HG02981 (cell line): ENCODE results near the gene CD3D.

ENCODE experiments used
- ATAC-seq: cut with Tn5 transposase; IDR thresholded peaks from one replicate; pipeline ENCODE4 v1.9.1; 2021; ENCODE audit warnings: mild to moderate bottlenecking, moderate library complexity; ENCODE audit not compliant: unreplicated experiment

Gene CD3D

DNA sequence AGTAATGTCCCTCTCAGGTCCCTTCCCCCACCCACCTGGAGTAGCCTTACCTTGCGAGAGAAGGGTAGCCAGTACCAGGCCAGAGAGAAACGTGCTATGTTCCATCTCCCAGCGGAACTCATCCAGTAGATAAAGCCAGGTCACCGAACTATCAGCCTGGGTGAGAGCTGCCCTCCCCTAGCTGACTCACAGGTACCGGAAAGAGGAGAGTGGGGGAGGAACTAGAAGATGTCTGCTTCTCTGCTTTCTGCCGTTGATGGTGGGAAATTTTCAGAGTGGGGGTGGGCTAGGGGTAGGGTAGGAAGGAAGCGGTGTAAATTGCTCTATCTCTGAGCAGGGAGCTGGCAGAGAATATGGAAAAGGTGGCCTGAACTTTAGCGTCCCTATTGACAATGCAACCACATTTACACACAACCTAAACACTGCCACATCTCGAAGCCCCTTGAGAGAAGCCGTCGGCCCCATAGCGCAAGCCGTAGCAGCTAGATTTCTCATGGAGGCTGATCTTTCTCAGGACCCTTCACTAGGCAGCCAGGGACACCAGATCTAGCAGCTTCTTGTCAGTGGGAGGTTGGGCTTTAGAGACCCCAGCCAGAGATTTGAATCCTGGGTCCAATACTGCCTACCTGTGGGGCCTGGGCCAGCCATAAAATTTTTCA, at the start of gene CD3D:
Gene CD3D, minus strand, starts transcription at position 203 of the 659 bp plus-strand sequence. Its CDS starts 98 bp downstream, at position 105.
- no peak for ATAC-seq

DNA sequence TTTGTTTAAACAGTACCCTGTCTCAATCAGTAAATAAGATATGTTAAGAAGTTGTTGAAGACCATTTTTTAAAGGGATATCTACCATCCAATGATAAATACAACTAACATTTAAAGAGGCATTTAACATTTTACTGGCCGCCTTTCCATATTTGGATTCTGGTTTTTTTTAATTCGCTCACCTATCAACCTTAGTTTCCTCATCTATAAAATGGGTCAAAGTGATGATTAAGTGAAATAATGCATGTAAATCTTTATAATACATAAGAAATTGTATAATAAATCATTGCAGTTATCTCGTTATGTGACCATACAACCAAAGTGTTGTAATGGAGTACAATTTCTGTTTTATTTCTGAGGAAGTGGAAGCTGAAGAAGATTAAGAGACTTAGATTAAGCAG, 41.2 kb upstream of the CD3D start:
- ATAC-seq, result no peak

DNA sequence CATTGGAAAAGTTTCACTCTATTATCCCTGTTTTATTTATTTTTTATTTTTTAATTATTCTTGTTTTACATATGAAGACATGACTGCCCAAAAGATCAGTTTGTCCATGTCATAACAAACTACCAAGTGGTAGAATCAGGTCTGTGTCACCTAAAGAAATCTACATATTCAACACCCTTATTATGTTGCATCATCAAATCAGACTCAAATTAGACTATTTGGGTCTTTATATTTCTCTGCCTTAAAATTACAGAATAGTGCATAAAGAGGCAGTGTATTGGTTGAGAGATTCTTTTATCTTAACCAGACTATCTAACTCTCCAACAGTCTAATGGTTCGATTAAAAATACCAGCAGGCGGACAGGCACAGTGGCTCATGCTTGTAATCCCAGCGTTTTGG, 40.4 kb upstream of the CD3D start:
- no peak for ATAC-seq

DNA sequence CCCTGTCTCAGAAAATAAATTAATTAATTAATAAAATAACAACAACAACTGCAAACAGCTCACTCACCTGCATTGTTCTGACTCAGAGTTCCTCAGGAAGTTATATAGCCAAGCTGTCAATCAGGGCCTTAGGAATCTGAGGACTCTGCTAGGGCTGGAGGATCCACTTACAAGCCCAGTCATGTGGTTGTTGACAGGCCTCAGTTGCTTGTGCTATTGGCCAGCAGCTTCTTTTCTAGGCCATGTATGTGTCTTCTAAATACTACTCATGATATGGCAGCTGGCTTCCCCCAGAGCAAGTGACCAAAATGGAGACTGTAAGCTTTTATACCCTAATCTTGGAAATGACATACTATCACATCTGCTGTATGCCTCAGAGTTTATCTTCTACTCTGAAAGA, 38.1 kb upstream of the CD3D start:
- ATAC-seq, result no peak

DNA sequence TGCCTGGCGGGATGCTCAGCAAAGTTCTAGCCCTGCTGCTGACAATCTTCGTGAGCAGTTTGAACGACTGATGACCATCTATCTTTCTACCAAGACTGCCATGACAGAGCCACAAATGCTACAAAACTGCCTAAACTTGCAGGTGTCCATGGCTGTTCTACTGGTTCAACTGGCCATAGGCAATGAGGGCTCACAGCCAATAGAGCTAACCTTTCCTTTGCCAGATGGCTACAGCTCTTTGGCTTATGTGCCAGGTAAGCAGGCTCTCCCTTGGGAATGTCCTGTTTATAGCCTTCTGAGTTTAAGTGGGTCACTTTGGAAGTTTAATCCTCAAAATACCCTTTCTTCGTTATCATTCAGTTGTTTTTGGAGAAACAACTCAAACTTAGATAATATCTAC, 37.0 kb upstream of the CD3D start:
- no peak for ATAC-seq

DNA sequence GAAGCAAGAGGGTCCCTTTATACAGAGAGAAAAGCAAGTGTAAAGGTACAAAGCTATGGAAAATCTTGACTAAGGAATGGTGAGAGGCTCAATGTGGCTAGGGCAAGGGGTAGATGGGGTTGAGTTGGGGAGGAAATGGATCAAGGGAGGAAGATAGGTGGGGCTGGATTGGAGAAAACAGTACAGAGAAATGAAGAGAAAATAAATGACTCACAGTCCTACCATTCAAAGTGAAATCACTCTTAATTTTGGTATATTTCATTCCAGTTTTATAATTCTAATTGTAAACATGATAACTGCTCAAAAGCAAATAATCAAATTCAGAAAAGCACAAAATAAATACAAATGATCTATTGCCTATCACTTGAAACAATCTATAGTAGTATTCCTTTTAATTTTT, 33.5 kb upstream of the CD3D start:
- ATAC-seq, result no peak

DNA sequence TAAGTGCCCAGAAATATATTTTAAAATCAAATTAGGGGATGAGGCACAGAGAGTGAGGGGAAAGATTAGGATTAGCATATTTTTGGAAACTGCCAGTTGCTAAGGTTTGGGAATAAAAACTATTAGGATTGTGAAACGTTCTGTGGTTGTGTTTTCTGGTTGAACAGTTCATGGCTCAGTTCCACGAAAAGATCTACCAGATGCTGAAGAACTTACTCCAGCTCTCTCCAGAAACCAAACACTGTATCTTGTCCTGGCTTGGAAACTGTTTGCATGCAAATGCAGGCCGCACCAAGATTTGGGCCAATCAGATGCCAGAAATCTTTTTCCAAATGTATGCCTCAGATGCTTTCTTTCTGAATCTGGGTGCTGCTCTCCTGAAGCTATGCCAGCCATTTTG, 32.2 kb upstream of the CD3D start:
- ATAC-seq, result no peak

DNA sequence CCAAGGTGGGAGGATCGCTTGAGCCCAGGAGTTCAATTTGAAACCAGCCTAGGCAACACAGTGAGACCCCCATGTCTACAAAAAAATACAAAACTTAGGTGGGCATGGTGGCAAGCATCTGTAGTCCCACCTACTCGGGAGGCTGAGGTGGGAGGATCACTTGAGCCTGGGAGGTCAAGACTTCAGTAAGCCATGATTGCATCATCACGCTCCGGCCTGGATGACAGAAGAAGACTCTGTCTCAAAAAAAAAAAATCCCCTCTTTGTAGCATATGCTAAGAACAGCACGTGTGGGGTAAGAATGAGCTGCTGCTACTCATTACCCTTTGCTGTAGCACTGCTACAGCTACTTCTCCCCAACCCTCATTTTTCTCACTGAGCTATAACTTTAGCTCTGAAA, 31.4 kb upstream of the CD3D start:
- ATAC-seq, result no peak

DNA sequence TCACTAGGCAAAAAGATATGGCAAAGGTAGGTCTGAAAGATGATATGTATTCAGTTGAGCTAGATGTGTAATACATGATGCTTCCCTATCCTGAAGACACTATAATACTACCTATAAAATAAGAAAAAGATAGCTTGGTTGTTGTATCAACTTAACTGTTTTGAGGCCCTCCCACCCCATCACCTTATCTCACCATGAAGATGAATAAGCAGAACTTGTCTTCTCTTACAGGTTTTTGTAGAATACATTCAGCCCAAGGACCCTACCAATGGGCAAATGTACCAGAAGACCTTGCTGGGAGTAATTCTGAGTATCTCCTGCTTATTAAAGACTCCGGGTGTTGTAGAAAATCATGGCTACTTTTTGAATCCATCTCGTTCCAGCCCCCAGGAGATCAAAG, 30.8 kb upstream of the CD3D start:
- ATAC-seq, result no peak

DNA sequence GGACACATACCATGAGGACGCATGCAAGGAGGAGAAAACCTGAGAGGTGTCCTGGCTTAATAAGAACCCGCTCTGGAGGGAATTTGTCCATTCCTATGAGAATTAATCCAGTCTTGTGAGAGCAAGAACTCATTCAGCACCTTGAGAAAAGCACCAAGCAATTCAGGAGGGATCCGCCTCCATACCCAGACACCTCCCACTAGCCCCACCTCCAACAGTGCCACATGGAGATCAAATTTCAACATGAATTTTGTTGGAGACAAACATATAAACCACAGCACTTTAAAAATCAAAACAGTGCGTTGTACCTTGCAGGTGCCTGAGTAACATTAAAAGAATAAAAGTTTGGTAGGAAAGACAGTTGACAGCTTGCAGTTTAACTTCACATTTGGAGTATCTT, 28.3 kb upstream of the CD3D start:
- ATAC-seq, result no peak

DNA sequence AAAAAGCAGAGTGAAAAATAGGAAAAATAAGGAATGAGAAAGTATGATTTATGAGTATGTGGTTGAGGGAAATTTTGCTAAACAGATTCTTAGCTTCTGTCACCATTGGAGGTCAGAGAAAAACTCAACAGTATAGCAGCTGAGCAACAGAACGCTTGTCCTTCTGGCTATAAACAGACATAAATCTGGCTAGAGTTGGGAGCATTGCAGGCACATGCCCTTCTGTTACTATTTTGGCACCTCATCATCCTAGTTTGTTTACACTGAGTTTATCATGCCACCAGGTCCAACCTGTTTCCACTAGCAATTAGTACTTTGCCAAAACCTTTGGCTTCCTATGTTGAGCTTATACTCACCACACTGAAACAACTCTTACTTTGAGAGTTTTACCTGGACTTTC, 23.8 kb upstream of the CD3D start:
- no peak for ATAC-seq

DNA sequence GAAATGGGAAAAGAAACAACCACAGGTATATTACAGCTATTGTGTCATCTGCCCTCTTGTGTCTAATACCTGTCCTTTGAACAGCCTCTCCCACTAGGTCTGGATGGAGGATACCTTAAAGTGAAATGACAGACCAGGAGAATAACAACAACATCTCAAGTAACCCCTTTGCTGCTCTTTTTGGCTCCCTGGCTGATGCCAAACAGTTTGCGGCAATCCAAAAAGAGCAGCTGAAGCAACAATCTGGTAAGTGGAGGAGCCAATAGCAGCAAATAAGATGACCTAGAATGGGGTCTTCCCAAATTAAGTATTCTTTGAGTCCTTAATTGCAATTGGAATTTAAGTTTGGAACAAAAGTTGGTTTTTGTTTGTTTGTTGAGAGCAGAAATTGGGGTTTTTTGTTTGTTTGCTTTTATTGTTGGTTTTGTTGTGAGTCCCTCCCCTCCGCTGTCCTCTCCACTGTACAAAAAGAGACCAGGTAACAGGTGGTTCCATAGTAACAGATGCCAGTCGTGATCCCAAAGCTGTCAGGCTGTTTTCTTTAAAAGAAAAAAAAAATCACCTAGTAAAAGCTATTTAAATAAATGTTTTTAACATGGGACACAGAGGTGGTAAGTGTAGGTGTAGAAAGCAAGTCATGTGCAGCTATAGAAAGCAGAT, 22.6 kb upstream of the CD3D start:
- ATAC-seq, result no peak

DNA sequence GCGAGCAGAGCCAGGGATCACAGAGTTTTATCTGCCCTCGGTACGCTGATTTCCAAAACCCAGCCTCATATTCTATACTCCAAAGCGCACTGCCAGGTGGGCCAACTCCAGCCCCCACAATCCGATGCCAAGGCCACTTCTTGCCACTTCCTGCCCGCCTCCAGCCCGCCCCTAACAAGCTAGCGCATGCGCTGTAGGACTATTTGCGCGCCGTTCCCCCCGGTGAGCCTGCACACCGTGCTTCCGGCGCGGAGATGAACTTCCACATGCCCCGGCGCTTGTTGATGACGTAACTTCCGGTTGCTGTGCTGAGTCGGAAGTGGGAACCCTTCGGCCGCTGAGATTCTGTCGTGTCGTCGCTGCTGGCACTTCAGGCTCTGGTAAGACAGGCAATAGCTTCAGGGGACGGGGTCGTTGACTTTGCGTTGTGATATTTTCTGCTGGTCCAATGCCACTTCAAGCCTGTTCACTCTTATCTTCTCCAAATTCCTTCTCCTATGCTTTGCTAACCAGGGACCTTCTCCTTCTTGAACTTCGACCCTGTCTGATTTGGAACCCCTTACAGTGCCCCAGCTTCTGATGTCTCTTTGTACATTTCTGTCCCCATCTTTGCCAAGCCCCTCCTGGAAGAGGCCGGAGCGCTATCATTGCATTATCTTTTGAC, 16.9 kb upstream of the CD3D start, which contains the start of gene UBE4A:
Gene UBE4A, plus strand, starts transcription at position 306 of the 664 bp plus-strand sequence. CDS start 5,481 bp downstream, outside the sequence.
- peak; percentile 89 for ATAC-seq

DNA sequence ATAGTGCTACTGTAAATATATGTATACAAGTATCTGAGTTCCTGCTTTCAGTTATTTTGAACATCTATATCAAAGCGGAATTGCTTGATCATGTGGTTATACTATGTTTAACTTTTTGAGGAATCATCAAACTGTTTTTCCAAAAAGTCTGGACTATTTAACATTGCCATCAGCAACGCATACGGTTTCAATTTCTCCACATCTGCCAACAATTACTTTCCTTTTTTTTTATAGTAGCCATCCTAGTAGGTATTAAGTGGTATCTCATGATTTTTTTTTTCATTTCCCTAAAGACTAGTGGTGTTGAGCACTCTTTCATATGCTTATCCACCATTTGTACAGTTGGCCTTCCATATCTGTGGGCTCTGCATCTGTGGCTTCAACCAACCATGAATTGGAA, 15.6 kb upstream of the CD3D start:
- no peak for ATAC-seq

DNA sequence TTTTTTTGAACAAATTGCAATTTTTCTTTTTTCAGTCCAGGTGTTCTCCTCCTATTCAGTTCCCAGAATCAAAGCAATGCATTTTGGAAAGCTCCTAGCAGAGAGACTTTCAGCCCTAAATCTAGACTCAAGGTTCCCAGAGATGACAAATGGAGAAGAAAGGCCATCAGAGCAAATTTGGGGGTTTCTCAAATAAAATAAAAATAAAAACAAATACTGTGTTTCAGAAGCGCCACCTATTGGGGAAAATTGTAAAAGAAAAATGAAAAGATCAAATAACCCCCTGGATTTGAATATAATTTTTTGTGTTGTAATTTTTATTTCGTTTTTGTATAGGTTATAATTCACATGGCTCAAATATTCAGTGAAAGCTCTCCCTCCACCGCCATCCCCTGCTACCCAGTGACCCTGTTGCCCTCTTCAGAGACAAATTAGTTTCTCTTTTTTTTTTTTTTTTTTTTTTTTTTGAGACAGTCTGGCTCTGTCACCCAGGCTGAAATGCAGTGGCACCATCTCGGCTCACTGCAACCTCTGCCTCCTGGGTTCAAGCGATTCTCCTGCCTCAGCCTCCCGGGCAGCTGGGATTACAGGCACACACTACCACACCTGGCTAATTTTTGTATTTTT, 10.7 kb upstream of the CD3D start:
- no peak for ATAC-seq

DNA sequence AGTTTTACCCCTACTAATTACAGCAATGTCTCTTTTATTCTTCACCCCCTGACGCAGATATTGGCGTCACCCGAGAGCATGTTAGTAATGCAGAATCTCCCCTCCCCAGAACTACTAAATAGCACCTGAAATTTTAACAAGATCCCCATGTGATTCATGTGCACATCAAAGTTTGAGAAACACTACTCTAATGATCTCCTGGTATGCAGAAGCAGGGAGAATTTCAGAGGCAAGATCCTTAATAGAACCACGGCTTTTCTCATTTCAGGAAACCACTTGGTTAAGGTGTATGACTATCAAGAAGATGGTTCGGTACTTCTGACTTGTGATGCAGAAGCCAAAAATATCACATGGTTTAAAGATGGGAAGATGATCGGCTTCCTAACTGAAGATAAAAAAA, 7.0 kb upstream of the CD3D start:
- ATAC-seq, result no peak

DNA sequence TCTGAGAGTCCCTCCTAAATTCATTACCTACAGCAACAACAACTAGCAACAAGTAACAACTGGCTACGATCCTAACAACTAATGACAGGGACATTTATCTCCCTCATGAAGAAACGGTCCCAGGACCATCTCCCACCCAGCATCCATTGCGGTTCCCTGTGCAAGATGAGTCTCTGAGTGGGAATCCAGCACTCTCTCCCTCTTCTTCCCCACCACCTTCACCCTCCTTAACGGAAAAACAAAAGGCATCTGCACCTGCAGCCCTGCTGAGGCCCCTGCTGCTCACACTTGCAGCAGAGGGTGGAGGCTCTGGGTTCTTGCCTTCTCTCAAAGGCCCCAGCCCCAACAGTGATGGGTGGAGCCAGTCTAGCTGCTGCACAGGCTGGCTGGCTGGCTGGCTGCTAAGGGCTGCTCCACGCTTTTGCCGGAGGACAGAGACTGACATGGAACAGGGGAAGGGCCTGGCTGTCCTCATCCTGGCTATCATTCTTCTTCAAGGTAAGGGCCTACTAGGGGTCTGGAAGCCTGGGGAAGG, 1.5 kb upstream of the CD3D start, which contains the start of gene CD3G:
Gene CD3G, plus strand, starts transcription at position 364 of the 535 bp plus-strand sequence. Its CDS starts 80 bp downstream, at position 444.
- no peak for ATAC-seq

DNA sequence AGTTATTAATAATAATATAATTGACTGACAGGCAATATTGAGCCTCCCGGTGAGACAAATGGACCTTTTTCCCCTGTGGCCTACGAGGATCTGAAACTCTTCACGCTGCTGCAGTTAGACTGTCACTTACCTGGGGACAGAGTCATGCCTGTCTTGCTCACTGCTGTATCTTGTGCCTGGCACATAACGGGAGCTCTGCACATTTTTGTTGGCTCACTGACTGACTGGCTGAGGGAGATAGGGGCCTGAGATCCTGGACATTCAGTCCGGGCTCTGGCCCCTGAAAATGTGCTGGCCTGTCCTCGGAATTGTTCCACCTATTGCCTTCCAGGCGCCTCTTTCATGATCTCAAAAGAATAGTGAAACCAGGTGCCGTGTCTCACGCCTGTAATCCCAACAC, 743 bp upstream of the CD3D start:
- ATAC-seq, result no peak

DNA sequence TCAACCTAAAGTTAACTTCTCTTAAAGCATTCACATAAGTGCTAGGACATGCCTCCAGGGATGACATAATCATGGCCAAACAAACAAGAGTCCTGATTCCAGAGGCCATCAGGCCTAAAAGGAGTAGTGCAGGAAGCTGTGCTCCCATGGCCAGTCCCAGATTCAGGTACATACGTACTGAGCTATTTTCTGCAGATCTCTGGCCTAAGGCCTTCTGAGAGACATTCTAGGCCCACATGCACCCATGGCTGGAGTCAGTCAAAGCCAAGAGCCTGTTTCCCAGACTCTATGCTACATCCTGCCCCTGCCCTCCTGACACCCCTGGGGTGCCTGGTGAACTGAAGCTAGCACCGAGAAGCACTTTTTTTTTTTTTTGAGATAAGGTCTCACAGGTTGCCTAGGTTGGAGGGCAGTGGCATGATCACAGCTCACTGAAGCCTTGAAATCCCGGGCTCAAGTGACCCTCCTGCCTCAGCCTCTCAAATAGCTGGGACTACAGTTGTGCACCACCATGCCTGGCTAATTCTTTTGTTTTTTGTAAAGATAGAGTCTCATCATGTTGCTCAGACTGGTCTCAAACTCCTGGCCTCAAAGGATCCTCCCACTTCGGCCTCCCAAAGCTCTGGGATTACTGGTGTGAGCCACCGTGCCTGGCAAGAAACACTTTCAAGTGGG, 553 bp downstream of the CD3D start:
- ATAC-seq, result no peak

DNA sequence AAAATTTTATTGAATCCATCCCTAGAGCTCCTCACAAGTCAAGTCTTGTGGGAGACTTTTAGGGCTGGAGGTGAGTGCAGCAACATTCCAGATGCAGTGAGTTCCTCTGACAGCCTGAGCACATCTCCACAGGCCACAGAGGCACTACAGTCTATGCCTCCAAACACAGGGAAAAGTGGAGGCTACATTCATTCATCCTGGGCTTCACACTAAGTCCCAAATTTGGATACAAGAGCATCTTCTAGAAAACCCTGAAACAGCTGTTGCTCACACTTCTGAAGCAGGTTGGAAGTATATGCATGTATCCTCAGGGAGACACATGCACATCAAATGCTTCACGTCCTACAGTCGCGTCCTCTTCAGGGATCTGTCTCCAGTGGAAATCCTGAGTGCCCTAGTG, 1.2 kb downstream of the CD3D start:
- ATAC-seq, result no peak

DNA sequence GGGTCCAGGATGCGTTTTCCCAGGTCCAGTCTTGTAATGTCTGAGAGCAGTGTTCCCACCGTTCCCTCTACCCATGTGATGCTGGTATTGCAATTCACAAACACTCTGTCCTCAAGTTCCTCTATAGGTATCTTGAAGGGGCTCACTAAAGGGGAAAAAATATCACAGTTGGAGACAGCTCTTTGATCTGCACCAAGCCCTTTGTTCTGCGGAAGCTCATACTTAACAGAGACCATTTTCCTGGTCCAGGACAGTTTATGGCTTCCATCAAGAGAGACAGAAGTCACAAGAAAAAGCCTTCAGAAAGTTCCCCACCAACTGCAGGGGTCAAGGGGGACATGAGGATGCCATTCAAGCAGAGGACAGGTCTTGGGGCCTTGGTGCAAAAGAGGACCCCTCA, 2.1 kb downstream of the CD3D start:
- no peak for ATAC-seq
